Measurements from ENCODE around the gene TMEM131. TPM values are rescaled to one million over a fixed set of nuclear protein-coding genes. Genes with fewer than 3 reads are reported as not detected.

TMEM131 gene
- total and polyA plus RNA-seq, 2 of the 8 experiments (the other 6 are each of a cell fraction or from before 2014, with no cell fraction given): 9.7 to 22.9 TPM

- TF ChIP-seq YY1 (IDR thresholded peaks at IDR 0.05; ENCODE audit: low read depth, low read length) (no peak), CBX8 (IDR thresholded peaks at IDR 0.05; ENCODE audit: borderline replicate concordance, low read depth, low read length) (no peak), KDM5A (IDR thresholded peaks at IDR 0.05; ENCODE audit: low read length) (no peak)
- ChIA-PET CTCF (ENCODE audit: partially characterized antibody) (interaction anchor here (1.3 to 4.2 kb wide), 2 partner anchors 15 to 56 kb away, joined by 3 to 33 read pairs; no protein-coding TSS in a partner anchor), POLR2A (ENCODE audit: partially characterized antibody) (no interaction called here)
- Histone ChIP-seq H3K27ac (ENCODE audit: low read depth, low read length) (no peak overlapping the region), H3K56ac (replicated peaks; ENCODE audit: insufficient read length, low read depth, low read length) (no peak overlapping the region), H3K9ac (replicated peaks in 1 of 4; ENCODE audit: extremely low read depth in 1 of 4, low read depth in 3 of 4, low read length in 3 of 4) (no peak overlapping the region), H3K4me1 (replicated peaks in 1 of 4; ENCODE audit: control insufficient read depth in 3 of 4, insufficient read depth in 4 of 4, low read length in 3 of 4) (peaks cover 0 to 7% (median 3%) of the 10 kb centered on the region in 4 experiments; a peak in 4 of 7 replicates), H2BK120ac (replicated peaks; ENCODE audit: low read depth, low read length) (no peak overlapping the region), H3K23me2 (ENCODE audit: low read depth, low read length) (no peaks in the 10 kb centered on the region), H3K79me2 (ENCODE audit: control insufficient read depth in 1 of 2, insufficient read depth in 2 of 2, low read length in 2 of 2) (no peaks in the 10 kb centered on the region), H2BK12ac (ENCODE audit: low read depth, low read length) (no peak overlapping the region), H4K8ac (ENCODE audit: extremely low read depth, insufficient read depth, low read length) (no peak overlapping the region; the same call in 1 of the 2 replicates), H3K9me3 (ENCODE audit: insufficient read depth in 2 of 2, low read depth in 1 of 2, low read length in 1 of 2) (no peaks in the 10 kb centered on the region), H2BK15ac (ENCODE audit: low read length) (no peak overlapping the region), H3K4me3 (ENCODE audit: extremely low read depth in 1 of 4, insufficient read depth in 2 of 4, low read depth in 3 of 4, low read length in 4 of 4) (no peak overlapping the region), H4K20me1 (replicated peaks in 1 of 2; ENCODE audit: control insufficient read depth in 1 of 2, insufficient read depth in 2 of 2, low read length in 2 of 2) (no peaks in the 10 kb centered on the region), H3K27me3 (replicated peaks in 1 of 4; ENCODE audit: control insufficient read depth in 3 of 4, extremely low read depth in 1 of 4, insufficient read depth in 3 of 4, low read length in 3 of 4) (no peaks in the 10 kb centered on the region; a peak in 1 of 7 replicates), H2BK20ac (ENCODE audit: low read length) (no peak overlapping the region), H2AK5ac (ENCODE audit: low read depth, low read length) (no peak overlapping the region), H3K23ac (ENCODE audit: insufficient read length) (no peak overlapping the region), H3K79me1 (ENCODE audit: low read depth, low read length) (no peaks in the 10 kb centered on the region), H4K91ac (replicated peaks; ENCODE audit: insufficient read length, low read length) (no peak overlapping the region), H3K14ac (ENCODE audit: insufficient read length) (no peak overlapping the region), H2BK5ac (ENCODE audit: low read depth, low read length) (no peak overlapping the region), H3K36me3 (ENCODE audit: control insufficient read depth in 2 of 4, insufficient read depth in 4 of 4, low read length in 3 of 4) (peaks cover 0 to 14% (median 5%) of the 10 kb centered on the region in 4 experiments; a peak in 5 of 8 replicates), H4K5ac (ENCODE audit: insufficient read length, low read depth, low read length) (no peak overlapping the region), H2AFZ (ENCODE audit: low read length) (no peak overlapping the region), H3K4ac (replicated peaks; ENCODE audit: insufficient read length, low read depth, low read length) (no peak overlapping the region), H3K18ac (ENCODE audit: extremely low read depth, low read length) (no peak overlapping the region), H3K4me2 (ENCODE audit: insufficient read depth in 1 of 2, low read depth in 2 of 2, low read length in 2 of 2) (no peak overlapping the region)
- DNase-seq (ENCODE audit: low read depth in 1 of 2, low spot score in 2 of 2): no peak
- no peak for FAIRE-seq
- 76% methylated on average over 2 of the region's 2 CpGs; no CpG with 5 or more reads in 1 of the 2 experiments for WGBS, 2 experiments (ENCODE audit: extremely low coverage in 1 of 2, insufficient coverage in 1 of 2, insufficient read length in 1 of 2, insufficient replicate concordance in 2 of 2, low coverage in 1 of 2, low lambda C conversion rate in 2 of 2, missing lambda C conversion rate in 1 of 2)
Measured at GRCh38 chr2:97755491-97755890, 240.3 kb downstream of the TMEM131 start.

Measured in H1 (cell line).